B cell (primary cell): ENCODE measurements around the gene HMX3. TPM values are rescaled to one million over a fixed set of nuclear protein-coding genes. Genes with fewer than 3 reads are reported as not detected.
A peak's percentile ranks its signal among the peaks of the same experiment; 100 is the strongest.

Experiments used
- ATAC-seq: fragments of 200-7000 bp; cut with Tn5 transposase; one replicate; pipeline ENCODE4 v1.10.0; 2021; ENCODE audit warnings: low read depth, mild to moderate bottlenecking, moderate number of reproducible peaks, moderate library complexity
- CTCF ChIA-PET: fragments of 350-600 bp; sonication (Branson Sonifier 250); formaldehyde crosslinking; loops from one replicate; lab custom pipeline; 2021; ENCODE audit warnings: antibody characterized with exemption, inconsistent platforms; lab: Charles Lee
- POLR2A ChIA-PET: fragments of 350-600 bp; sonication (Branson Sonifier 250); formaldehyde crosslinking; loops from one replicate; lab custom pipeline; 2021; ENCODE audit warnings: antibody characterized with exemption; lab: Charles Lee
- DNase-seq: peaks from one replicate; pipeline ENCODE4 v3.0.0; 2013
- H2AFZ ChIP-seq: 2 replicates; pipeline ENCODE4 v1.6.1; 2012; ENCODE audit warnings: mild to moderate bottlenecking, low read depth, low read length; ENCODE audit not compliant: insufficient read depth, poor library complexity, severe bottlenecking
- H3K27ac ChIP-seq, 2 donors: 1 replicate in 1 of 2; 2 replicates in 1 of 2; pipeline ENCODE4 v1.5.1; 2012 to 2013; ENCODE audit warnings: low read length in 2 of 2, mild to moderate bottlenecking in 2 of 2, moderate library complexity in 1 of 2
- H3K27me3 ChIP-seq, 4 experiments: fragments of 200-600 bp in 1 of 4; sonication (generic) in 1 of 4; replicated peaks in 1 of 4; 1 replicate in 2 of 4; 2 replicates in 2 of 4; pipeline versions ENCODE4 v1.6.1 to v1.7.0; 2013 to 2016; ENCODE audit warnings: low read length in 3 of 4, mild to moderate bottlenecking in 2 of 4, mixed read lengths in 1 of 4, moderate library complexity in 1 of 4; ENCODE audit not compliant: insufficient read depth in 4 of 4, control insufficient read depth in 3 of 4; ENCODE audit errors: control extremely low read depth in 1 of 4
- H3K36me3 ChIP-seq, 2 experiments: replicated peaks in 1 of 2; 1 replicate in 1 of 2; 2 replicates in 1 of 2; pipeline versions ENCODE4 v1.6.1 to v1.7.1; 2013; ENCODE audit warnings: low read length in 1 of 2; ENCODE audit not compliant: insufficient read depth in 2 of 2, control insufficient read depth in 1 of 2; ENCODE audit errors: control extremely low read depth in 1 of 2, extremely low read depth in 1 of 2
- H3K4me1 ChIP-seq, 2 donors: fragments of 200-600 bp in 1 of 2; sonication (generic) in 1 of 2; 1 replicate in 1 of 2; 2 replicates in 1 of 2; pipeline versions ENCODE4 v1.5.1 to v1.6.1; 2013 to 2017; ENCODE audit warnings: low read length in 2 of 2; ENCODE audit not compliant: control insufficient read depth in 2 of 2, insufficient read depth in 2 of 2
- H3K4me2 ChIP-seq: replicated peaks from 2 replicates; pipeline ENCODE3; 2012; ENCODE audit warnings: mild to moderate bottlenecking, low read depth, low read length; ENCODE audit not compliant: poor library complexity, severe bottlenecking
- H3K4me3 ChIP-seq, 5 experiments: fragments of 200-600 bp in 1 of 5; sonication (generic) in 1 of 5; 1 replicate in 3 of 5; 2 replicates in 2 of 5; pipeline versions ENCODE4 v1.5.1 to v1.7.0; 2011 to 2016; ENCODE audit warnings: low read length in 4 of 5, mild to moderate bottlenecking in 4 of 5, low read depth in 2 of 5, control low read depth in 1 of 5, moderate library complexity in 1 of 5; ENCODE audit not compliant: insufficient read depth in 1 of 5; ENCODE audit errors: control extremely low read depth in 1 of 5, extremely low read depth in 1 of 5
- H3K79me2 ChIP-seq: fragments of 200-600 bp; sonication (generic); one replicate; pipeline ENCODE4 v1.6.0; 2016; ENCODE audit warnings: low read length; ENCODE audit not compliant: control insufficient read depth, insufficient read depth
- H3K9ac ChIP-seq: fragments of 200-600 bp; sonication (generic); 2 replicates; pipeline ENCODE4 v1.6.1; 2017; ENCODE audit warnings: mild to moderate bottlenecking, low read length, moderate library complexity
- H3K9me3 ChIP-seq, 3 donors: one replicate each; pipeline versions ENCODE4 v1.6.1 to v1.7.1; 2013; ENCODE audit warnings: low read length in 2 of 3; ENCODE audit not compliant: control insufficient read depth in 2 of 3, insufficient read depth in 1 of 3; ENCODE audit errors: control extremely low read depth in 1 of 3
- H4K20me1 ChIP-seq: 2 replicates; pipeline ENCODE4 v1.6.0; 2012; ENCODE audit warnings: mild to moderate bottlenecking, low read length; ENCODE audit not compliant: insufficient read depth, control insufficient read depth, poor library complexity, severe bottlenecking
- H3K27ac Mint-ChIP-seq: one replicate; pipeline ENCODE4 v1.8.0; 2021; ENCODE audit warnings: mixed read lengths
- H3K27me3 Mint-ChIP-seq: one replicate; pipeline ENCODE4 v1.8.0; 2021; ENCODE audit warnings: mixed read lengths
- H3K4me1 Mint-ChIP-seq: one replicate; pipeline ENCODE4 v1.8.0; 2021; ENCODE audit warnings: mixed read lengths
- H3K4me3 Mint-ChIP-seq: one replicate; pipeline ENCODE4 v1.8.0; 2021; ENCODE audit warnings: mixed read lengths
- H3K9me3 Mint-ChIP-seq: one replicate; pipeline ENCODE4 v1.8.0; 2022; ENCODE audit warnings: mixed read lengths; ENCODE audit not compliant: insufficient read depth
- EZH2 ChIP-seq: IDR thresholded peaks from 2 replicates; pipeline ENCODE4 v1.6.1; 2012; ENCODE audit warnings: borderline replicate concordance, low read depth, mild to moderate bottlenecking, moderate library complexity, low read length; ENCODE audit not compliant: insufficient read depth, poor library complexity, severe bottlenecking
- WGBS: methylation state at CpG from one replicate; pipeline ENCODE4 v1.1.5; 2013; ENCODE audit warnings: missing lambda C conversion rate; ENCODE audit not compliant: insufficient coverage; 5-methylcytosine and 5-hydroxymethylcytosine counted together
- intact Hi-C: fragments of 100-400 bp; cut with micrococcal nuclease; formaldehyde crosslinking; loops from one replicate; pipeline ENCODE4 v1.10.0; 2022
- polyA plus RNA-seq: library from polyadenylated mRNA; depleted of rRNA; stranded (reverse); fragments of >200 nt; gene quantifications from 2 replicates; pipeline ENCODE4 v1.2.3, GENCODE V29; 2012
- total RNA-seq, 2 donors: library from RNA; stranded (reverse); fragments of 120-200 nt in 1 of 2; gene quantifications; 1 replicate in 1 of 2; 2 replicates in 1 of 2; pipeline versions ENCODE4 v1.2.3 to v1.2.4, GENCODE V29; 2013 to 2022
- TF ChIP-seq, protein P1 (sequence below): fragments of 200-600 bp; IDR thresholded peaks from one replicate; pipeline ENCODE4 v1.8.0; 2022; ENCODE audit warnings: antibody characterized with exemption, mild to moderate bottlenecking

The HMX3 gene
- total and polyA plus RNA-seq, 2 donors (not counting 1 experiment from before 2014, with no cell fraction given): not detected

DNA sequence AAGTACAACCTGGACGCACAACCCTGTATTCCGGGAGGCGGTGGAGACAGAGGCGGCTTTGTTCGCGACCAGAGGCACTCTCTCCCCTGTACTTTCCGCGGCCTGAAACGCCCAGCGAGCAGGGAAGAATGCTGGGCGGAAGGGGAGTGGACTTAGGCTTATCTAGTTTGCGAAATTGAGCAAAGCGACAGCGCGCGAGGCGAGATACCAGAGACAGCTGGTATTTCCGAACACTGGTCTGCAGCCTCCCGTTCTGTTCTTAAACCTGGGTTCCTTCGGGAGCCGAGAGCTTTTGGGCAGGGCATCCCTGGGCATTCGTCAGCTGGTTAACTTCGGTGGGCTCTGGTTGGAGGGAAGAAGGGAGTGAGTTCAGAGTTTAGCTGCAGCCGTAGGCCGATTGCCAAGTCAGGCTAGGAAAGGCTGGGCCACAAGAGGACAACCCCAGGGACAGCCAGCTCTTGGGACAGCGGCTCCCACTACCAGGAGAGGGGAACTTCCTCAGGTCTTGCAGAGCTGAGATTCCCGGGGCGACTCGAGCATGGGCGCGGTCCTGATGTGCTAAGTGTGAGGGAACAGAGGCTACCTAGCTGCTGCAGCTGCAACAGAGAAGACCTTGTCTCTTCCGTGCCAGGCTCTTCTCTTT is 3.9 kb downstream of the HMX3 start:
- H3K9ac ChIP-seq: no peak overlapping the region

More for the DNA sequence above, 3.9 kb downstream of the HMX3 start:
- no peak for ATAC-seq
- Histone ChIP-seq H3K36me3 (no peaks in the 10 kb centered on the region), H3K27me3 (peaks cover 6 to 98% (median 79%) of the 10 kb centered on the region in 4 experiments), H4K20me1 (no peaks in the 10 kb centered on the region), H2AFZ (no peak overlapping the region), H3K4me2 (no peak overlapping the region), H3K4me1 (peaks cover 46 to 77% of the 10 kb centered on the region in 2 donors), H3K9me3 (peaks cover 7 to 80% (median 33%) of the 10 kb centered on the region in 3 donors), H3K79me2 (no peaks in the 10 kb centered on the region), H3K4me3 (no peak overlapping the region), H3K27ac (no peak overlapping the region)
- Mint-ChIP-seq H3K27ac (peak overlapping the region; percentile 50), H3K4me3 (no peak overlapping the region), H3K4me1 (peaks cover 21% of the 10 kb centered on the region), H3K27me3 (peaks cover 64% of the 10 kb centered on the region), H3K9me3 (no peaks in the 10 kb centered on the region)
- 13% methylated on average over 32 of the region's 32 CpGs for WGBS
- ChIA-PET POLR2A (no interaction called here), CTCF (interaction anchor here (1.3 to 1.4 kb wide), 2 partner anchors 10 to 13 kb away, joined by 3 to 4 read pairs; no protein-coding TSS in a partner anchor)
- TF ChIP-seq EZH2: no peak
- TF ChIP-seq, protein P1, sequence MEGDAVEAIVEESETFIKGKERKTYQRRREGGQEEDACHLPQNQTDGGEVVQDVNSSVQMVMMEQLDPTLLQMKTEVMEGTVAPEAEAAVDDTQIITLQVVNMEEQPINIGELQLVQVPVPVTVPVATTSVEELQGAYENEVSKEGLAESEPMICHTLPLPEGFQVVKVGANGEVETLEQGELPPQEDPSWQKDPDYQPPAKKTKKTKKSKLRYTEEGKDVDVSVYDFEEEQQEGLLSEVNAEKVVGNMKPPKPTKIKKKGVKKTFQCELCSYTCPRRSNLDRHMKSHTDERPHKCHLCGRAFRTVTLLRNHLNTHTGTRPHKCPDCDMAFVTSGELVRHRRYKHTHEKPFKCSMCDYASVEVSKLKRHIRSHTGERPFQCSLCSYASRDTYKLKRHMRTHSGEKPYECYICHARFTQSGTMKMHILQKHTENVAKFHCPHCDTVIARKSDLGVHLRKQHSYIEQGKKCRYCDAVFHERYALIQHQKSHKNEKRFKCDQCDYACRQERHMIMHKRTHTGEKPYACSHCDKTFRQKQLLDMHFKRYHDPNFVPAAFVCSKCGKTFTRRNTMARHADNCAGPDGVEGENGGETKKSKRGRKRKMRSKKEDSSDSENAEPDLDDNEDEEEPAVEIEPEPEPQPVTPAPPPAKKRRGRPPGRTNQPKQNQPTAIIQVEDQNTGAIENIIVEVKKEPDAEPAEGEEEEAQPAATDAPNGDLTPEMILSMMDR: no peak
- intact Hi-C loops: no loop called here
- peak; percentile 50 for DNase-seq
